ENCODE measurements around the gene EVPL.

EVPL gene

GRCh38 chr17:76040376-76040775, 13.3 kb upstream of the EVPL start:
- no peak overlapping the region for H3K4me3 ChIP-seq (ENCODE audit: insufficient read length, low read depth)
- H3K36me3 ChIP-seq (ENCODE audit: insufficient read depth, insufficient read length, low read length): peaks cover 84% of the 10 kb centered on the region
- H3K9me3 ChIP-seq (ENCODE audit: insufficient read depth, low read length): no peaks in the 10 kb centered on the region
- TF ChIP-seq SUZ12 (IDR thresholded peaks at IDR 0.05; ENCODE audit: extremely low read depth, insufficient read depth, insufficient read length) (no peak), ZNF274 (IDR thresholded peaks at IDR 0.05; ENCODE audit: low read depth, low read length) (no peak), YY1 (IDR thresholded peaks at IDR 0.05; ENCODE audit: insufficient read depth, insufficient read length) (no peak)
- peaks cover 22% of the 10 kb centered on the region for H3K4me1 ChIP-seq (ENCODE audit: insufficient read depth, insufficient read length)
- DNase-seq (ENCODE audit: low read depth, low spot score): peak; percentile 57
- H3K27me3 ChIP-seq (ENCODE audit: insufficient read depth, insufficient read length): no peaks in the 10 kb centered on the region
- H3K9ac ChIP-seq (ENCODE audit: insufficient read length, low read depth): peak overlapping the region; percentile 24

DNA sequence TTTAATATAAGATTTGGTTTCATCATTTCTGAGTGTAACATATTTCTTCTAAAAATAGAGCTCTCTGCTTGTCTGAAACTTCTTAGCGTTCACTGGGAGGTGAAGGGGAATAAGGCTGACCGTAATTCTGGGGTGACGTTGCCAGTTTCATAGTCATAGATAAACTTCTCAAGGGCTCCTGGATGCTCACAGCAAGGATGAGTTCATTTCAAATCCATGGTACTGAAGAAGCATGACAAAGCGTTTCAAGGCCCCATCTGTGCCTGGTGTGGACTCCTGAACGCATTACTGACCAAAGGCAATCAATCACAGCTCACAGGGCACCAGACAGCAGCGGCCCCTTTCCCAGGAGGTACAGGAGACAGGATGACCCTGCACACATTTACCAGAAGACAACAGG, 12.0 kb upstream of the EVPL start:
- Histone ChIP-seq H3K27me3 (ENCODE audit: insufficient read depth, insufficient read length) (no peaks in the 10 kb centered on the region), H3K9me3 (ENCODE audit: insufficient read depth, low read length) (no peaks in the 10 kb centered on the region), H3K4me3 (ENCODE audit: insufficient read length, low read depth) (no peak overlapping the region), H3K36me3 (ENCODE audit: insufficient read depth, insufficient read length, low read length) (peaks cover 71% of the 10 kb centered on the region), H3K9ac (ENCODE audit: insufficient read length, low read depth) (no peak overlapping the region), H3K4me1 (ENCODE audit: insufficient read depth, insufficient read length) (peaks cover 22% of the 10 kb centered on the region)
- TF ChIP-seq YY1 (IDR thresholded peaks at IDR 0.05; ENCODE audit: insufficient read depth, insufficient read length) (no peak), SUZ12 (IDR thresholded peaks at IDR 0.05; ENCODE audit: extremely low read depth, insufficient read depth, insufficient read length) (no peak), ZNF274 (IDR thresholded peaks at IDR 0.05; ENCODE audit: low read depth, low read length) (no peak)
- no peak for DNase-seq (ENCODE audit: low read depth, low spot score)

GRCh38 chr17:76038050-76038449, 10.9 kb upstream of the EVPL start:
- H3K9me3 ChIP-seq (ENCODE audit: insufficient read depth, low read length): peaks cover 7% of the 10 kb centered on the region; the same call in 1 of the 2 replicates
- H3K4me3 ChIP-seq (ENCODE audit: insufficient read length, low read depth): no peak overlapping the region
- H3K36me3 ChIP-seq (ENCODE audit: insufficient read depth, insufficient read length, low read length): peaks cover 60% of the 10 kb centered on the region

GRCh38 chr17:76036497-76037261, 9.6 kb upstream of the EVPL start:
- peaks cover 47% of the 10 kb centered on the region for H3K36me3 ChIP-seq (ENCODE audit: insufficient read depth, insufficient read length, low read length)
- H3K4me1 ChIP-seq (ENCODE audit: insufficient read depth, insufficient read length): peaks cover 25% of the 10 kb centered on the region
- no peak overlapping the region for H3K4me3 ChIP-seq (ENCODE audit: insufficient read length, low read depth)
- H3K27me3 ChIP-seq (ENCODE audit: insufficient read depth, insufficient read length): no peaks in the 10 kb centered on the region
- DNase-seq (ENCODE audit: low read depth, low spot score): no peak
- peaks cover 18% of the 10 kb centered on the region; the same call in 1 of the 2 replicates for H3K9me3 ChIP-seq (ENCODE audit: insufficient read depth, low read length)
- H3K9ac ChIP-seq (ENCODE audit: insufficient read length, low read depth): peak overlapping the region; percentile 63
- no peak for TF ChIP-seq SUZ12 (IDR thresholded peaks at IDR 0.05; ENCODE audit: extremely low read depth, insufficient read depth, insufficient read length)
- TF ChIP-seq ZNF274 (IDR thresholded peaks at IDR 0.05; ENCODE audit: low read depth, low read length): no peak
- TF ChIP-seq YY1 (IDR thresholded peaks at IDR 0.05; ENCODE audit: insufficient read depth, insufficient read length): no peak

More at GRCh38 chr17:76038050-76038449, 10.9 kb upstream of the EVPL start:
- no peak for DNase-seq (ENCODE audit: low read depth, low spot score)
- Histone ChIP-seq H3K4me1 (ENCODE audit: insufficient read depth, insufficient read length) (peaks cover 22% of the 10 kb centered on the region), H3K9ac (ENCODE audit: insufficient read length, low read depth) (no peak overlapping the region), H3K27me3 (ENCODE audit: insufficient read depth, insufficient read length) (no peaks in the 10 kb centered on the region)
- TF ChIP-seq YY1 (IDR thresholded peaks at IDR 0.05; ENCODE audit: insufficient read depth, insufficient read length) (no peak), SUZ12 (IDR thresholded peaks at IDR 0.05; ENCODE audit: extremely low read depth, insufficient read depth, insufficient read length) (no peak), ZNF274 (IDR thresholded peaks at IDR 0.05; ENCODE audit: low read depth, low read length) (no peak)

GRCh38 chr17:76034428-76035350, 7.6 kb upstream of the EVPL start:
- no peak overlapping the region for H3K9ac ChIP-seq (ENCODE audit: insufficient read length, low read depth)
- H3K4me1 ChIP-seq (ENCODE audit: insufficient read depth, insufficient read length): peaks cover 13% of the 10 kb centered on the region
- H3K27me3 ChIP-seq (ENCODE audit: insufficient read depth, insufficient read length): no peaks in the 10 kb centered on the region
- peaks cover 18% of the 10 kb centered on the region; the same call in 1 of the 2 replicates for H3K9me3 ChIP-seq (ENCODE audit: insufficient read depth, low read length)
- DNase-seq (ENCODE audit: low read depth, low spot score): no peak
- peaks cover 28% of the 10 kb centered on the region for H3K36me3 ChIP-seq (ENCODE audit: insufficient read depth, insufficient read length, low read length)
- H3K4me3 ChIP-seq (ENCODE audit: insufficient read length, low read depth): no peak overlapping the region
- TF ChIP-seq SUZ12 (IDR thresholded peaks at IDR 0.05; ENCODE audit: extremely low read depth, insufficient read depth, insufficient read length): no peak
- no peak for TF ChIP-seq YY1 (IDR thresholded peaks at IDR 0.05; ENCODE audit: insufficient read depth, insufficient read length)
- TF ChIP-seq ZNF274 (IDR thresholded peaks at IDR 0.05; ENCODE audit: low read depth, low read length): no peak

GRCh38 chr17:76033139-76033538, 6.0 kb upstream of the EVPL start:
- Histone ChIP-seq H3K27me3 (ENCODE audit: insufficient read depth, insufficient read length) (no peaks in the 10 kb centered on the region), H3K9me3 (ENCODE audit: insufficient read depth, low read length) (peaks cover 18% of the 10 kb centered on the region; the same call in 1 of the 2 replicates), H3K9ac (ENCODE audit: insufficient read length, low read depth) (no peak overlapping the region), H3K36me3 (ENCODE audit: insufficient read depth, insufficient read length, low read length) (peaks cover 13% of the 10 kb centered on the region), H3K4me1 (ENCODE audit: insufficient read depth, insufficient read length) (peaks cover 18% of the 10 kb centered on the region), H3K4me3 (ENCODE audit: insufficient read length, low read depth) (no peak overlapping the region)
- no peak for TF ChIP-seq YY1 (IDR thresholded peaks at IDR 0.05; ENCODE audit: insufficient read depth, insufficient read length)
- no peak for TF ChIP-seq ZNF274 (IDR thresholded peaks at IDR 0.05; ENCODE audit: low read depth, low read length)
- TF ChIP-seq SUZ12 (IDR thresholded peaks at IDR 0.05; ENCODE audit: extremely low read depth, insufficient read depth, insufficient read length): no peak
- DNase-seq (ENCODE audit: low read depth, low spot score): no peak

DNA sequence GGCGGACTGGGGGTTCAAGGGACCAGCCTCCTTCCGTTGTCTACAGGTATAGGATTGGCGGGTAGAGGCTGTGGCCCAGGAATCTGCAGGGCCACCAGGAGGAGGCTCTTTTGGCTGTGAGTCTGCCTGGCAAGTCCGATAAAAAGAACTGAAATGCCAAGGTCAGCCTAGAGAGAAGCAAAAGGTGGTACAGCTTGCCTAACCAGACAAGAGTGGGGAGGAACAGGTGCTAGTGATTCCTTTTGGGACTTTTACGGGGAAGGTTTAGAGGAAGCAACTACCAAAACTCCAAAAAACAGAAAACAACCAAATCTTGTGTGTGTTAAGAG, 5.6 kb upstream of the EVPL start:
- peaks cover 18% of the 10 kb centered on the region; the same call in 1 of the 2 replicates for H3K9me3 ChIP-seq (ENCODE audit: insufficient read depth, low read length)
- H3K27me3 ChIP-seq (ENCODE audit: insufficient read depth, insufficient read length): no peaks in the 10 kb centered on the region
- H3K9ac ChIP-seq (ENCODE audit: insufficient read length, low read depth): no peak overlapping the region
- no peak for DNase-seq (ENCODE audit: low read depth, low spot score)
- peaks cover 18% of the 10 kb centered on the region for H3K4me1 ChIP-seq (ENCODE audit: insufficient read depth, insufficient read length)
- H3K4me3 ChIP-seq (ENCODE audit: insufficient read length, low read depth): no peak overlapping the region
- peaks cover 9% of the 10 kb centered on the region for H3K36me3 ChIP-seq (ENCODE audit: insufficient read depth, insufficient read length, low read length)
- TF ChIP-seq ZNF274 (IDR thresholded peaks at IDR 0.05; ENCODE audit: low read depth, low read length) (no peak), SUZ12 (IDR thresholded peaks at IDR 0.05; ENCODE audit: extremely low read depth, insufficient read depth, insufficient read length) (no peak), YY1 (IDR thresholded peaks at IDR 0.05; ENCODE audit: insufficient read depth, insufficient read length) (no peak)
